ENCODE data around the gene TBCD.

- TF ChIP-seq FOXM1 (IDR thresholded peaks at IDR 0.05; ENCODE audit: borderline replicate concordance) (no peak), BHLHE40 (IDR thresholded peaks at IDR 0.05; ENCODE audit: borderline replicate concordance) (no peak)
Measured at GRCh38 chr17:82786427-82786826, 34.6 kb downstream of the TBCD start.

Measured in HEK293T (cell line).